ENCODE results near the gene HP1BP3.

HP1BP3 gene

GRCh38 chr1:20771780-20772179, 15.3 kb downstream of the HP1BP3 start:
- in situ Hi-C loops (cut with HindIII; ENCODE audit: low sequenced_read_pairs), result no loop called here

- in situ Hi-C loops (cut with HindIII; ENCODE audit: low sequenced_read_pairs), result no loop called here
Measured at GRCh38 chr1:20770314-20771087, 16.6 kb downstream of the HP1BP3 start.

- in situ Hi-C loops (cut with HindIII; ENCODE audit: low sequenced_read_pairs), result no loop called here
Measured at GRCh38 chr1:20767271-20767670, 19.8 kb downstream of the HP1BP3 start.

DNA sequence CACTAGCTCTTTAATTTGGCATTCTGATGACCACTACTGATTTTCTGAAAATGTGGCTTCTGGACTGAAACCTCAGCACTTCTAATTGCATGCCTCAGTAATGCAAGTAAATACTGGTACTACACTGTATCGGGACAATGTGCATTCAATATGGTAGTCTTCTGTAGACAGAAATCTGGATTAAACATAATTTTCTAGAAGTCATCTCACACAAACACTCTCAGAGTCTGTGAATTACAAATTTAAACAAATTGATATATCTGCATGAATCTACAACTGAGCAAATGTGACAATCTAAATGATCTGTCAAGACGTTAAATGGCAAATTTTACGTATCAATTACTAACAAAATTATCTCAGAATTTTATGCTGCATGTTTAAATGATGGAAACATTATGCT, 23.7 kb downstream of the HP1BP3 start:
- in situ Hi-C loops (cut with HindIII; ENCODE audit: low sequenced_read_pairs), result no loop called here

- in situ Hi-C loops (cut with HindIII; ENCODE audit: low sequenced_read_pairs), result no loop called here
Measured at GRCh38 chr1:20760322-20760721, 26.8 kb downstream of the HP1BP3 start.

DNA sequence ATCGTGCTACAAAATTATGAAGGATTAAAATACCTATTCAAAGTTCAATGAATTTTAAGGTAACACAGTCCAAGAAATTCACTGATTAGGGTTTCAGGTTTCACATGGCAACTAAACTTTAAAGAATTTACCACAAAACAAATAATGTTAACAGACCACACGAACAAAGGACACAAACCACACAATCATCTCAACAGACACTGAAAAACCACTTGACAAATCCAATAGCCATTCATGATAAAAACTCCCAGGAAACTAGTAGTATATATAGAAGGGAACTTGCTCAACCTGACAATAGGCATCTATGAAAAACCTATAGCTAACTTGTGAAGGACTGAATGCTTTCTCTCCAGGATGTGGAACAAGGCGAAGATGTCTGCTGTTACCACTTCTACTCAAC, 33.5 kb downstream of the HP1BP3 start:
- in situ Hi-C loops (cut with HindIII; ENCODE audit: low sequenced_read_pairs), result no loop called here

- in situ Hi-C loops (cut with HindIII; ENCODE audit: low sequenced_read_pairs), result no loop called here
Measured at GRCh38 chr1:20751462-20751990, 35.6 kb downstream of the HP1BP3 start.

DNA sequence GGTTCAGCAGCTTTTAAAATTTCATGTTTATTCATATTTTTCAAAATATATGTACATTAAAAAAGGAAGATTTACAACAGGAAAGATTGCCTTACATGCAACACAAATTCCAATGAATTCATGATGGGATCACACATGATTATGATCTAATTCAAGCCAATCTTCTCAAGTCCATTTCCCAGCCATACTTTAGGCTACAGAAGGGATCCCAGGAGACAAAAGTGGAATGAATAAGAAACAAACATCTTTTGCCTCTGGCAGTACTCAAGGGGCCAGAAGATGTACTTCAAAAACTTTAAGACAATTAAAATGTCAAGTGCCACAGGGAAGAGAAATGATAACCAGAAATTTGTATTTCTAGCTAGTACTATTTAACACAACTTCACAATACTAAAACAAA, 44.4 kb downstream of the HP1BP3 start:
- in situ Hi-C loops (cut with HindIII; ENCODE audit: low sequenced_read_pairs), result no loop called here

- in situ Hi-C loops (cut with HindIII; ENCODE audit: low sequenced_read_pairs), result no loop called here
Measured at GRCh38 chr1:20740781-20741180, 46.3 kb downstream of the HP1BP3 start.

DNA sequence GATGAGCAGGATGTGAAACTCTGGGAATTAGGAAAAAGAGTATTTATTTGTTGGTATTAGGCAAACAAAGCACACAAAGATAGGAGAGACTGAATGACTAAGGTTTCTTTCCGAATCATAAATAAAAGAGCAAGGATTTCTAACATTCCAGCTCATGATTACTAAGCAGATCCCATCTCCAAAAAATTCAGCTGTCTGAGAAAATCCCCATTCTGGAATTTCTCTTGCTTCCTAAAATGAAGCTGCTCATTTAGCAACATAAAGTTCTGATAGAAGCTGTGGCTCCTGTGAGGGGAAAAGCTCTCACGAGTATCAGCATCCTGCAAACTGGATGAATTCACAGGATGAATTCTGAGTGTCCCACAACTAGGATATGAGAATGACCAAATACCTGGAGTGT, 47.9 kb downstream of the HP1BP3 start:
- in situ Hi-C loops (cut with HindIII; ENCODE audit: low sequenced_read_pairs), result no loop called here

- in situ Hi-C loops (cut with HindIII; ENCODE audit: low sequenced_read_pairs), result no loop called here
Measured at GRCh38 chr1:20735581-20736111, 51.5 kb downstream of the HP1BP3 start.

GRCh38 chr1:20733360-20733975, 53.6 kb downstream of the HP1BP3 start:
- in situ Hi-C loops (cut with HindIII; ENCODE audit: low sequenced_read_pairs), result no loop called here

DNA sequence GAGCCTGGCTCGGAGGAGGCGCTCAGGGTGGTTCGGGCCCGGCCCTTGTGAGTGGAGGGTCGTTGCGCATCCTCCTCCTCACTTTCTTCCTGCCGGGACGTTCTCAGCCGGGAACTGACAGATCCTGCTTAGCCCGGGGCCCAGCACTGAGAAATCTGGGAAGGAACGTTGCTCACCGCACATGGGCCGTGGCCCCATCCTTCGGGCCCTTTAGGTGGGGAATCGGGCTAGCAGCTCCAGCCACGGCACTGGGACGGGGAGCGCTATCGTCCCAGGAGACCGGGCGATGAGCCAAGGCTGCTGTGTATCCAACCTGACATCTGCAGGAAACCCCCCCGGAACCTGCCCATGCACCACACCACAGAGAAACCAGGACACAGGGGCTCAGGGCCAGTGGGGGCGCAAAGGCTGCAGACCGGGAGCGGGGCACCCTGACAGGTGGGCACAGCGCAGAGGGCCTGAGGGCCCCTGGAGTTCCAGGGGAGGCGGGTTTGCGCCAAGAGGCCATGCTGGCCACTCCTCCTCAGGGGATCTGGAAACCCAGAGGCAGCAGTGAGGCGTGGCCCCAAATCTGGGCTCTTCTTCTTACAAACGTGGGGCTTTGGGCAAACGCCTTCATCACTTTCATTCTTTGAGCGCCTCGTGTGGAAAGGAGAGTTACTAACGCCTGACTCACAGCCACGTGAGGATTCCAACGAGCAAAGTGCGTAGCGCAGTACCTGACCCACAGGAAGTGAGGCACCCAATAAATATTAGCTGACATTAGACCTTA, 54.3 kb downstream of the HP1BP3 start, which contains the start of gene SH2D5:
Gene SH2D5 (minus strand): TSS at position 116 of the 772 bp plus-strand sequence. CDS start 4,659 bp downstream, outside the sequence.
- in situ Hi-C loops (cut with HindIII; ENCODE audit: low sequenced_read_pairs), result no loop called here

GRCh38 chr1:20732071-20732587, 55.0 kb downstream of the HP1BP3 start:
- in situ Hi-C loops (cut with HindIII; ENCODE audit: low sequenced_read_pairs), result no loop called here

DNA sequence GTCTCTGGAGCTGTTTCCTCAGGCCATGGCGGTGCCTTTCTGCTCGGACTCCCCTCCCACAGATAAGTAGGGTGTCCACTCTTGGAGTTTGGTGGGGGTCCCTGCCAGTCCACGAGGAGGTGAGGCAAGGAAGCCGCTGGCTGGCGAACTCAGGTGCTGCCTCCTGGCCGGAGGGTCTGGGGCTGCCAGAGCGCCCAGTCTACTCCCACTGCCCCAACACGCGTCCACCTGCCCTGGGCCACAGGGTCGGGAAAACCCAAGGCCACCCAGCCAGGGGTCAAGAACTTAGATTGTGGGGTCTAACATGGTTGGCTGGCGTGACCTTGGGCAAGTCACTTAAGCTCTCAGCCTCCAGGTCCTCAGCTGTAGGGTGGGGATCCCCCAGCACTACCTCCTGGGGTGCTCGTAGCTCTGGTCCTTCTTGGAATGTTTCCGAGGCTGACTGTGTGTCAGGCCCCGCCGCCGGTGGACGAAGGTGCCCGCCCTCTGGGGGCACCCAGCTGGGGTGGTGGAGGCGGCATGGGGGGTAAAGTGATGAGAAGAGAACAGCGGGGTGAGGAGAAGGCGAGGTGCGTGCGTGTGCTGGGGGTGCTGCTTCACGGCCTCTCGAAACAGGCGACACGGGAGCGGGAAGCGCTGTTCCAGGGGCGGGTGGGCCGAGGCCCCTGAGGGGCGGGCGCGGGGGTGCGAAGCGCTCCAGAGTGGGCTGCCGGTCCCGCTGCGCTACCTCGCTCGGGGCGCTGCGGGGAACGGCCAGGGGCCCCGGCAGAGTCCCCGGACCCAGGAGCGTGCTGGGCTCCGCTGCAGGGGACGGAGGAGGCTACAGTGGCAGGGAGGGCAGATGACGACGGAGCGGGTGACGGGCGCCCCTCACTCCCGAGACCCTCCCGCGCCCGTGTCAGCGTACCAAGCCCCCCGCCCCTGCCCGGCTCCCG, 55.8 kb downstream of the HP1BP3 start:
- in situ Hi-C loops (cut with HindIII; ENCODE audit: low sequenced_read_pairs), result no loop called here

- in situ Hi-C loops (cut with HindIII; ENCODE audit: low sequenced_read_pairs), result no loop called here
Measured at GRCh38 chr1:20730690-20731056, 56.4 kb downstream of the HP1BP3 start.

- in situ Hi-C loops (cut with HindIII; ENCODE audit: low sequenced_read_pairs), result no loop called here
Measured at GRCh38 chr1:20729990-20730689, 57.0 kb downstream of the HP1BP3 start.

DNA sequence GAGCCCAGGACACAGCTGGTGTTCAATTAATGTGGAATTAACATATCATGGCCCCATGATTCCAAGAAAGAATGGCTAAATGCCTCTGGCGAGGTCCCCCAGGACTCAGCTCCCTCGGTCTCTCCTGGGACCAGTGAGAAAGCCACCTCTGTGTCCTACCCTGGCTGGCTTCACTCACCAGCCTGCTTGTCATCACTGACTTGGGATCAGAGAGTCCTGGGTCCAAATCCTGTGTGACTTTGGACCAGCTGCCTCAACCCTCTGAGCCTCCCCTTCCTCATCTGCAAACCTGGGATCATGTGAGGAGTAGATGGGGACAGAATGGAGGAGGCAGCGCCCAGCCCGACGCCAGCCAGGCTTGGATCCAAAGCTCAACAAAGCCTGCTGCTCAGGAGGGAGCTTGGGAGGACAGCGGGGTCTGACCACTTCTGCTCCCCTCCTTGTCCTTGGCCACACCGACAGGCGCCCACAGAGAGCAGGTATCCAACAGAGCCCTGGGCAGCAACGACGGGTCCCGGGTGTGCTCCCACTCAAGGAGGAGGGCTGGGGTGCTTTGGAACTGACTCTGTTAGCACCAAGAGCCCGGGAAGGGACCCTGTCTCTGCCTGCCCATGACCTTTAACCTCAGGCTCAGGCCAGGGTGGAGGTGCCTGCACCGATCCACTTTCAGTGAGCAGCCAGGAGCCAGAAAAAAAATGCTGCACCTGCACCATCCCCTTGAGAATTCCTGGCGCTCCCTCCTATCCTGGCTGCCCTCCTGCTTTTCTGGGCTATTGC, 57.8 kb downstream of the HP1BP3 start:
- in situ Hi-C loops (cut with HindIII; ENCODE audit: low sequenced_read_pairs), result no loop called here
